NCI-H2081 treated with DMSO at 0.1 percent for 48 hours (cell line): ENCODE data around the gene ZNF557.

Experiments
- DNase-seq: peaks from one replicate; lab custom pipeline; 2025; lab: John Stamatoyannopoulos, UW

ZNF557 gene

GRCh38 chr19:7126132-7126531 is 56.6 kb downstream of the ZNF557 start:
- no peak for DNase-seq

- DNase-seq = no peak
Observed at GRCh38 chr19:7130043-7130442, 60.5 kb downstream of the ZNF557 start.

DNA sequence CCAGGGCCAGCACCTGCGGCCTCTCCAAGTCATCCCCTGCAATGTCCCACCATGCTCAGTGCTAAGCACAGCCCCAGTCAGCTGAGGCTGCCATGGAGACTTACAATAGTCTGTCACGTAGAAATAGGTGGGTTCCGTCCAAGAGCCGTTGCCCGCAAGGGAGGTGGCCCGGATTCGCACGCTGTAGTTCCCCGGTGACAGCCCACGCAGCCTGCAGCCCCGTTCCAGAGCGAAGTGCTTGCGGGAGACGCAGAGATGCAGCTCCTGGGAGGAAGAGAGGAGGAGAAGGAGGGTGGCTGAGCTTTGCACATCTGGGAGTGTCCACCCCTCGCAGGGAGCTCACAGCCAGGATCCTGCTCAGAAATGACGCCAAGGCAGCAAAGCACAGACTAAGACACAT is 62.6 kb downstream of the ZNF557 start:
- no peak for DNase-seq

GRCh38 chr19:7137120-7137519 is 67.6 kb downstream of the ZNF557 start:
- no peak for DNase-seq
